Liver (tissue), 9 donors: ENCODE measurements around the gene TEX264. TPM values are rescaled to one million over a fixed set of nuclear protein-coding genes. Genes with fewer than 3 reads are reported as not detected.
A peak's percentile ranks its signal among the peaks of the same experiment; 100 is the strongest.

Experiments used
- DNase-seq: peaks from one replicate; pipeline ENCODE4 v3.0.0-alpha.2; 2017; ENCODE audit warnings: low spot score
- H3K27ac ChIP-seq, 2 donors: one replicate each; pipeline ENCODE4 v1.7.0; 2013; ENCODE audit warnings: inconsistent platforms in 2 of 2, low read length in 2 of 2, control low read depth in 1 of 2, low read depth in 1 of 2, mild to moderate bottlenecking in 1 of 2
- H3K27me3 ChIP-seq, 4 donors: one replicate each; pipeline versions ENCODE4 v1.6.1 to v1.7.0; 2013; ENCODE audit warnings: low read length in 3 of 4, inconsistent platforms in 1 of 4, mild to moderate bottlenecking in 1 of 4, moderate library complexity in 1 of 4; ENCODE audit not compliant: control insufficient read depth in 4 of 4, insufficient read depth in 4 of 4
- H3K36me3 ChIP-seq, 4 donors: one replicate each; pipeline versions ENCODE4 v1.6.1 to v1.7.0; 2013; ENCODE audit warnings: low read length in 3 of 4, mild to moderate bottlenecking in 3 of 4, low read depth in 1 of 4, moderate library complexity in 1 of 4; ENCODE audit not compliant: control insufficient read depth in 4 of 4, insufficient read depth in 3 of 4
- H3K4me1 ChIP-seq, 4 donors: one replicate each; pipeline versions ENCODE4 v1.6.1 to v1.7.0; 2013; ENCODE audit warnings: low read length in 3 of 4, mild to moderate bottlenecking in 3 of 4, moderate library complexity in 1 of 4; ENCODE audit not compliant: control insufficient read depth in 4 of 4, insufficient read depth in 4 of 4
- H3K4me3 ChIP-seq, 3 donors: one replicate each; pipeline versions ENCODE4 v1.6.1 to v1.7.0; 2013; ENCODE audit warnings: low read length in 3 of 3, control low read depth in 1 of 3, low read depth in 1 of 3, mild to moderate bottlenecking in 1 of 3
- H3K9ac ChIP-seq, 2 donors: one replicate each; pipeline ENCODE4 v1.7.0; 2013; ENCODE audit warnings: low read length in 2 of 2, mild to moderate bottlenecking in 2 of 2, moderate library complexity in 2 of 2, control low read depth in 1 of 2, low read depth in 1 of 2
- H3K9me3 ChIP-seq, 4 donors: one replicate each; pipeline versions ENCODE4 v1.6.1 to v1.7.0; 2013; ENCODE audit warnings: low read length in 3 of 4; ENCODE audit not compliant: control insufficient read depth in 4 of 4
- ATF3 ChIP-seq: IDR thresholded peaks from 2 replicates; pipeline ENCODE4 v1.6.1; 2016; ENCODE audit warnings: antibody characterized with exemption
- CTCF ChIP-seq: fragments of 150-350 bp; IDR thresholded peaks from 2 replicates; pipeline ENCODE4 v1.5.1; 2017; ENCODE audit warnings: improper control_type of control experiment, low read depth, low read length; ENCODE audit not compliant: missing input control
- EGR1 ChIP-seq, 2 donors: IDR thresholded peaks; 2 replicates each; pipeline ENCODE4 v1.6.1; 2016 to 2018; ENCODE audit warnings: antibody characterized with exemption in 2 of 2, low read depth in 2 of 2
- FOXA1 ChIP-seq: IDR thresholded peaks from 2 replicates; pipeline ENCODE4 v1.6.1; 2016; ENCODE audit warnings: antibody characterized with exemption
- GABPA ChIP-seq, 2 donors: IDR thresholded peaks in 1 of 2; conservative IDR thresholded peaks in 1 of 2; 2 replicates each; pipeline ENCODE4 v1.6.1; 2016; ENCODE audit warnings: antibody characterized with exemption in 2 of 2, mild to moderate bottlenecking in 1 of 2, moderate library complexity in 1 of 2
- HNF4A ChIP-seq, 2 donors: conservative IDR thresholded peaks; 2 replicates each; pipeline ENCODE4 v1.6.1; 2016; ENCODE audit warnings: antibody characterized with exemption in 2 of 2, mild to moderate bottlenecking in 2 of 2
- HNF4G ChIP-seq: IDR thresholded peaks from 2 replicates; pipeline ENCODE4 v1.6.1; 2016; ENCODE audit warnings: antibody characterized with exemption
- MAX ChIP-seq: IDR thresholded peaks from 2 replicates; pipeline ENCODE4 v1.6.1; 2016; ENCODE audit warnings: antibody characterized with exemption
- NR2F2 ChIP-seq: IDR thresholded peaks from 2 replicates; pipeline ENCODE4 v1.6.1; 2016; ENCODE audit warnings: antibody characterized with exemption
- RAD21 ChIP-seq, 2 donors: IDR thresholded peaks; 2 replicates each; pipeline ENCODE4 v1.6.1; 2016; ENCODE audit warnings: antibody characterized with exemption in 2 of 2, mild to moderate bottlenecking in 2 of 2
- RXRA ChIP-seq, 2 donors: IDR thresholded peaks; 2 replicates each; pipeline ENCODE4 v1.6.1; 2017 to 2018; ENCODE audit warnings: antibody characterized with exemption in 2 of 2, mild to moderate bottlenecking in 1 of 2
- TAF1 ChIP-seq: conservative IDR thresholded peaks from 2 replicates; pipeline ENCODE4 v1.6.1; 2016; ENCODE audit warnings: antibody characterized with exemption, mild to moderate bottlenecking
- YY1 ChIP-seq: IDR thresholded peaks from 2 replicates; pipeline ENCODE4 v1.6.1; 2016; ENCODE audit warnings: antibody characterized with exemption, mild to moderate bottlenecking
- WGBS: extraction: QIAGEN DNeasy Blood & Tissue Kit; methylation state at CpG from one replicate; pipeline ENCODE4 v1.1.7; 2013; 5-methylcytosine and 5-hydroxymethylcytosine counted together
- polyA plus RNA-seq, 2 donors: library from polyadenylated mRNA; stranded (reverse) in 1 of 2; unstranded in 1 of 2; fragments of 200-250 nt in 1 of 2; fragments of >200 nt in 1 of 2; fragmentation: Nextera tagmentation in 1 of 2; extraction: Ambion mirVana in 1 of 2; gene quantifications; one replicate each; pipeline versions ENCODE4 v1.2.1 to v1.2.3, GENCODE V29; 2013 to 2015
- total RNA-seq, 2 donors: library from RNA; depleted of rRNA; stranded (reverse); fragments of >200 nt; gene quantifications; one replicate each; pipeline ENCODE4 v1.2.3, GENCODE V29; 2014
- TF ChIP-seq, protein P1 (sequence below): IDR thresholded peaks from 2 replicates; pipeline ENCODE4 v1.6.1; 2016; ENCODE audit warnings: antibody characterized with exemption
- TF ChIP-seq, protein P2 (sequence below): IDR thresholded peaks from 2 replicates; pipeline ENCODE4 v1.6.1; 2016; ENCODE audit warnings: antibody characterized with exemption, mild to moderate bottlenecking
- donor health status: healthy.
- donor health status: healthy.
- donor health status: healthy.
- donor health status: healthy.
- donor health status: healthy.

Gene TEX264
- total and polyA plus RNA-seq, 4 donors, result 21.2 to 48.4 (median 35.6) TPM

- Histone ChIP-seq H3K36me3 (peaks cover 2 to 32% (median 10%) of the 10 kb centered on the region in 4 donors), H3K27ac (no peak overlapping the region), H3K9me3 (no peaks in the 10 kb centered on the region), H3K4me3 (no peak overlapping the region), H3K4me1 (peaks cover 4 to 18% (median 15%) of the 10 kb centered on the region in 4 donors), H3K9ac (peak overlapping the region in 1 of 2 donors; percentile 9), H3K27me3 (no peaks in the 10 kb centered on the region)
- peak; percentile 72 for DNase-seq
- 23% methylated on average over 4 of the region's 4 CpGs for WGBS
- TF ChIP-seq RAD21 (IDR thresholded peaks at IDR 0.05), result peak; percentile 98 to 99
- TF ChIP-seq, protein P1, sequence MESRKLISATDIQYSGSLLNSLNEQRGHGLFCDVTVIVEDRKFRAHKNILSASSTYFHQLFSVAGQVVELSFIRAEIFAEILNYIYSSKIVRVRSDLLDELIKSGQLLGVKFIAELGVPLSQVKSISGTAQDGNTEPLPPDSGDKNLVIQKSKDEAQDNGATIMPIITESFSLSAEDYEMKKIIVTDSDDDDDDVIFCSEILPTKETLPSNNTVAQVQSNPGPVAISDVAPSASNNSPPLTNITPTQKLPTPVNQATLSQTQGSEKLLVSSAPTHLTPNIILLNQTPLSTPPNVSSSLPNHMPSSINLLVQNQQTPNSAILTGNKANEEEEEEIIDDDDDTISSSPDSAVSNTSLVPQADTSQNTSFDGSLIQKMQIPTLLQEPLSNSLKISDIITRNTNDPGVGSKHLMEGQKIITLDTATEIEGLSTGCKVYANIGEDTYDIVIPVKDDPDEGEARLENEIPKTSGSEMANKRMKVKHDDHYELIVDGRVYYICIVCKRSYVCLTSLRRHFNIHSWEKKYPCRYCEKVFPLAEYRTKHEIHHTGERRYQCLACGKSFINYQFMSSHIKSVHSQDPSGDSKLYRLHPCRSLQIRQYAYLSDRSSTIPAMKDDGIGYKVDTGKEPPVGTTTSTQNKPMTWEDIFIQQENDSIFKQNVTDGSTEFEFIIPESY, result no peak
- TF ChIP-seq RXRA (IDR thresholded peaks at IDR 0.05), result peak in 1 of 2 donors; percentile 26
- peak; percentile 95 for TF ChIP-seq CTCF
- peak in 1 of 2 donors; percentile 15 for TF ChIP-seq HNF4A (conservative IDR thresholded peaks at IDR 0.05)
- TF ChIP-seq GABPA (IDR thresholded peaks at IDR 0.05 in 1 of 2, conservative IDR thresholded peaks at IDR 0.05 in 1 of 2), result no peak
- TF ChIP-seq NR2F2, result peak; percentile 40
Observed at GRCh38 chr3:51682079-51682478, 11.0 kb downstream of the TEX264 start.

GRCh38 chr3:51682526-51682925 lies 11.5 kb downstream of the TEX264 start:
- no peak overlapping the region for H3K4me3 ChIP-seq
- no peak for TF ChIP-seq TAF1
- no peak for TF ChIP-seq FOXA1
- TF ChIP-seq MAX, result no peak
- no peak for TF ChIP-seq RAD21 (IDR thresholded peaks at IDR 0.05)
- TF ChIP-seq GABPA (IDR thresholded peaks at IDR 0.05 in 1 of 2, conservative IDR thresholded peaks at IDR 0.05 in 1 of 2), result no peak
- TF ChIP-seq ATF3, result no peak
- no peak for TF ChIP-seq EGR1 (IDR thresholded peaks at IDR 0.05; ENCODE audit: low read depth in 2 of 2)
- 81% methylated on average over 7 of the region's 7 CpGs for WGBS
- DNase-seq, result no peak
- no peaks in the 10 kb centered on the region for H3K27me3 ChIP-seq
- peaks cover 4 to 18% (median 15%) of the 10 kb centered on the region in 4 donors for H3K4me1 ChIP-seq
- H3K36me3 ChIP-seq, result peaks cover 2 to 34% (median 13%) of the 10 kb centered on the region in 4 donors
- no peak overlapping the region for H3K9ac ChIP-seq
- no peak overlapping the region for H3K27ac ChIP-seq
- H3K9me3 ChIP-seq, result no peaks in the 10 kb centered on the region

- Histone ChIP-seq H3K27me3 (no peaks in the 10 kb centered on the region), H3K9me3 (no peaks in the 10 kb centered on the region), H3K4me1 (peaks cover 4 to 18% (median 15%) of the 10 kb centered on the region in 4 donors), H3K36me3 (peaks cover 2 to 37% (median 17%) of the 10 kb centered on the region in 4 donors), H3K9ac (no peak overlapping the region), H3K27ac (no peak overlapping the region), H3K4me3 (no peak overlapping the region)
- WGBS, result 77% methylated on average over 2 of the region's 2 CpGs
- no peak for DNase-seq
- TF ChIP-seq HNF4A (conservative IDR thresholded peaks at IDR 0.05) (no peak), GABPA (IDR thresholded peaks at IDR 0.05 in 1 of 2, conservative IDR thresholded peaks at IDR 0.05 in 1 of 2) (no peak), YY1 (no peak), CTCF (no peak), FOXA1 (no peak), RAD21 (IDR thresholded peaks at IDR 0.05) (no peak), MAX (no peak), HNF4G (no peak)
- TF ChIP-seq, protein P2, sequence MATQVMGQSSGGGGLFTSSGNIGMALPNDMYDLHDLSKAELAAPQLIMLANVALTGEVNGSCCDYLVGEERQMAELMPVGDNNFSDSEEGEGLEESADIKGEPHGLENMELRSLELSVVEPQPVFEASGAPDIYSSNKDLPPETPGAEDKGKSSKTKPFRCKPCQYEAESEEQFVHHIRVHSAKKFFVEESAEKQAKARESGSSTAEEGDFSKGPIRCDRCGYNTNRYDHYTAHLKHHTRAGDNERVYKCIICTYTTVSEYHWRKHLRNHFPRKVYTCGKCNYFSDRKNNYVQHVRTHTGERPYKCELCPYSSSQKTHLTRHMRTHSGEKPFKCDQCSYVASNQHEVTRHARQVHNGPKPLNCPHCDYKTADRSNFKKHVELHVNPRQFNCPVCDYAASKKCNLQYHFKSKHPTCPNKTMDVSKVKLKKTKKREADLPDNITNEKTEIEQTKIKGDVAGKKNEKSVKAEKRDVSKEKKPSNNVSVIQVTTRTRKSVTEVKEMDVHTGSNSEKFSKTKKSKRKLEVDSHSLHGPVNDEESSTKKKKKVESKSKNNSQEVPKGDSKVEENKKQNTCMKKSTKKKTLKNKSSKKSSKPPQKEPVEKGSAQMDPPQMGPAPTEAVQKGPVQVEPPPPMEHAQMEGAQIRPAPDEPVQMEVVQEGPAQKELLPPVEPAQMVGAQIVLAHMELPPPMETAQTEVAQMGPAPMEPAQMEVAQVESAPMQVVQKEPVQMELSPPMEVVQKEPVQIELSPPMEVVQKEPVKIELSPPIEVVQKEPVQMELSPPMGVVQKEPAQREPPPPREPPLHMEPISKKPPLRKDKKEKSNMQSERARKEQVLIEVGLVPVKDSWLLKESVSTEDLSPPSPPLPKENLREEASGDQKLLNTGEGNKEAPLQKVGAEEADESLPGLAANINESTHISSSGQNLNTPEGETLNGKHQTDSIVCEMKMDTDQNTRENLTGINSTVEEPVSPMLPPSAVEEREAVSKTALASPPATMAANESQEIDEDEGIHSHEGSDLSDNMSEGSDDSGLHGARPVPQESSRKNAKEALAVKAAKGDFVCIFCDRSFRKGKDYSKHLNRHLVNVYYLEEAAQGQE, result no peak
Observed at GRCh38 chr3:51683566-51683965, 12.5 kb downstream of the TEX264 start.
